Endothelial cell of hepatic sinusoid (primary cell): Measurements from ENCODE around the gene CCBE1.

Source experiments
- in situ Hi-C: cut with HindIII; loops from 2 replicates; pipeline ENCODE4 v1.10.0; 2017; ENCODE audit warnings: low sequenced_read_pairs

CCBE1 gene

GRCh38 chr18:59466980-59467379 is 230.2 kb downstream of the CCBE1 start:
- in situ Hi-C loops = no loop called here

GRCh38 chr18:59464486-59464885 is 232.7 kb downstream of the CCBE1 start:
- in situ Hi-C loops = no loop called here

GRCh38 chr18:59461171-59461570 is 236.1 kb downstream of the CCBE1 start:
- in situ Hi-C loops = no loop called here

- in situ Hi-C loops = no loop called here
Observed at GRCh38 chr18:59460072-59460420, 237.2 kb downstream of the CCBE1 start.

GRCh38 chr18:59459369-59460071 is 237.7 kb downstream of the CCBE1 start:
- in situ Hi-C loops = no loop called here

GRCh38 chr18:59458575-59458974 is 238.6 kb downstream of the CCBE1 start:
- in situ Hi-C loops = no loop called here

- in situ Hi-C loops = no loop called here
Observed at GRCh38 chr18:59456657-59457056, 240.6 kb downstream of the CCBE1 start.

GRCh38 chr18:59455728-59456276 is 241.4 kb downstream of the CCBE1 start:
- in situ Hi-C loops = no loop called here

GRCh38 chr18:59454909-59455727 is 242.1 kb downstream of the CCBE1 start:
- in situ Hi-C loops = no loop called here

GRCh38 chr18:59453468-59453961 is 243.7 kb downstream of the CCBE1 start:
- in situ Hi-C loops = no loop called here

GRCh38 chr18:59451963-59452362 is 245.3 kb downstream of the CCBE1 start:
- in situ Hi-C loops = no loop called here

GRCh38 chr18:59451073-59451472 is 246.2 kb downstream of the CCBE1 start:
- in situ Hi-C loops = no loop called here

- in situ Hi-C loops = no loop called here
Observed at GRCh38 chr18:59448546-59448945, 248.7 kb downstream of the CCBE1 start.

GRCh38 chr18:59446012-59446411 is 251.2 kb downstream of the CCBE1 start:
- in situ Hi-C loops = no loop called here

- in situ Hi-C loops = no loop called here
Observed at GRCh38 chr18:59437851-59438569, 259.2 kb downstream of the CCBE1 start.

- in situ Hi-C loops = no loop called here
Observed at GRCh38 chr18:59432803-59433597, 264.2 kb downstream of the CCBE1 start.

- in situ Hi-C loops = no loop called here
Observed at GRCh38 chr18:59431131-59431530, 266.1 kb downstream of the CCBE1 start.

- in situ Hi-C loops = no loop called here
Observed at GRCh38 chr18:59429608-59430007, 267.6 kb downstream of the CCBE1 start.

GRCh38 chr18:59428018-59428417 is 269.2 kb downstream of the CCBE1 start:
- in situ Hi-C loops = no loop called here

- in situ Hi-C loops = no loop called here
Observed at GRCh38 chr18:59426855-59427254, 270.4 kb downstream of the CCBE1 start.
